Colon (tissue), 2 donors: ENCODE data around the gene MAFG.

Source experiments
- FAIRE-seq: peaks from 2 replicates; lab custom pipeline; 2012; peaks lifted over from hg19 to GRCh38; lab: Jason Lieb, UNC
- donor health status: control.
- donor health status: control.

The MAFG gene

GRCh38 chr17:81939881-81940385 lies 12.4 kb upstream of the MAFG start:
- no peak for FAIRE-seq

GRCh38 chr17:81939218-81939617 lies 11.7 kb upstream of the MAFG start:
- no peak for FAIRE-seq

GRCh38 chr17:81935709-81936084 lies 8.2 kb upstream of the MAFG start:
- FAIRE-seq = no peak

DNA sequence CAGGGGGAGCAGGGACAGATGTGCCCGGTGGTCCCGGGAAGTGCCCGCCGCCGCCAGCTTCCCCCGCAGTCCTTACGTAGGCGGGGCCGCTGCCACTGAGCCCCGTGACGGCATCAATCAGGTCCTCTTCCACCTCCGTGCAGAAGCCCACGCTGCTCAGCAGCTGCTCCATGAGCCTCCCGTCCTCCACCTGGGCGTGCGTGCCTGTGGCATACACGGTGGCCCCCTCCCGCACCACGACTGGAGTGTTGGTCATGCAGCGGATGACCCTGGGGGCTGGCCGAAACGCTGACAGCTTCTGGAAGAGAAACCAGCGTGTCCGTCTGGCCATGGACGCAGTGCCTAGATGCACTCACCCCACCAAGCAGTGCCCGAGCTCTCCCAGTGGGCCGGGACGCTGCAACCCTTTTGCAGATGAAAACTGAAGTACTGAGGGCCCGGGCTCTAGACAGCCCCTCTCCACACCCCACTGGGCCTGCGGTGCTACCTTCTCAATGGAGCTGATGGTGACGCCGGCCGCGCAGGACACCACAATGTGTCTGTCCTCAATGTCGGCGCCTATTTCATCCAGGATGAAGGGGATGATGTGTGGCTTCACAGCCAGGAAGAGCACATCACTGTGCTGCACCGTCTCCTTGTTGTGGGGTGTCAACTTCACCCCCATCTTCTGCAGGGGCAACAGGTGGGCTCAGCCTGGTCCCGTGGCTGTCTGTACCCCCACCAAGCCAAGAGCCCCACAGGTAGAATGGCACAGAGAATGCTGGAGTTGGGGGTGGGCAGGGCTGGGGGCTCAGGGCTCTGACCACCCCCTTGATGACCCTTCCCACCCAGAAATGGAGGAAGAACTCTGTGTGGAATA lies 7.5 kb upstream of the MAFG start:
- no peak for FAIRE-seq

DNA sequence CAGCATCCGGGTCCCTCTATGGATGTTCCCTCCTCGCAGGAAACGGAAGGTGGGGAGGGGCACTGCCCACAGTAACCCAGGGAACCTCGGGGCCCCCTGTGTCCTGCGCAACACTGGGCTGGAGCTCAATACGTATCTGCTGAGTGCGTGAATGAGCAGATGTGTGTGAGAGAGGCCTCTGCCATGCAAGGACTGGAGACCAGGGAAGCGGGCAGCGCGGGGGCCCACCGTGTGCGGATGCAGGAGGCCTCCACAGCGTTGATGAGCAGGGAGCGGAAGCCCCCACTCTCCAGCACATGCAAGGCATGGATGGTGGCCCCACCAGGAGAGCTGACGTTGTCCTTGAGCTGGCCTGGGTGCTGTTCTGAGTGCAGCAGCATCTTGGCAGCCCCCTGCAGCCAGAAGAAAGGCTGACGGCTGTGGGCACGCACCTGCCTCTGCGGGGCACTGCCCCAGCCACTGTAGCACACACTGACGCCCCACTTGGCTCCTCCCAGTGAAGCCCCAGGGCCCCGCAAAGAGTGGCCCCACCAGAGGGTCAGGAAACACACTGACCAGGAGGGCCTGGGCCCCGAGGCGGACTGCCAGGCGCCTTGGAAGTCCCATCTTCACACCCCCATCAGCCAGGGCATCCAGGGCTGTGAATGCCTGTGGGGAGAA lies 6.7 kb upstream of the MAFG start:
- FAIRE-seq = no peak

- no peak for FAIRE-seq
Measured at GRCh38 chr17:81933178-81933699, 5.7 kb upstream of the MAFG start.

- no peak for FAIRE-seq
Measured at GRCh38 chr17:81932333-81932983, 4.9 kb upstream of the MAFG start.

- no peak for FAIRE-seq
Measured at GRCh38 chr17:81931557-81932332, 4.2 kb upstream of the MAFG start.

DNA sequence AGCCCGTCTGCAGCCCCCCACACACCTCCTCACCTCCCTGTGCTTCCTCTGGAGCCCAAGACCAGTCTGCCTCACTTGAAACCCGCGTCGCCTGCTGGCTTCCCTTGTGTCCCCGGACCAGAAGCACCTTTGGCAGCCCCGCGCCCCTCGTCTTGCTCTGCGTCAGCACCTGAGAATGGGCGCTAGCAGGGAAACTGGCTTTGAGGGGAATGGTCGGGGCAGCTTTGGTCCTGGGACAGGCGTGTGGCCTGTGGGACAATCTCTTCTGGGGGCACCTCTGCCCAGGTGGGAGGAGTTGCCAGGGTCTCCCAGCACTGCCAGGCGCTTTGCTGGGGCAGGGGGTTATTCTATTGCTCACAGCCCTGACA lies 3.6 kb upstream of the MAFG start:
- no peak for FAIRE-seq

DNA sequence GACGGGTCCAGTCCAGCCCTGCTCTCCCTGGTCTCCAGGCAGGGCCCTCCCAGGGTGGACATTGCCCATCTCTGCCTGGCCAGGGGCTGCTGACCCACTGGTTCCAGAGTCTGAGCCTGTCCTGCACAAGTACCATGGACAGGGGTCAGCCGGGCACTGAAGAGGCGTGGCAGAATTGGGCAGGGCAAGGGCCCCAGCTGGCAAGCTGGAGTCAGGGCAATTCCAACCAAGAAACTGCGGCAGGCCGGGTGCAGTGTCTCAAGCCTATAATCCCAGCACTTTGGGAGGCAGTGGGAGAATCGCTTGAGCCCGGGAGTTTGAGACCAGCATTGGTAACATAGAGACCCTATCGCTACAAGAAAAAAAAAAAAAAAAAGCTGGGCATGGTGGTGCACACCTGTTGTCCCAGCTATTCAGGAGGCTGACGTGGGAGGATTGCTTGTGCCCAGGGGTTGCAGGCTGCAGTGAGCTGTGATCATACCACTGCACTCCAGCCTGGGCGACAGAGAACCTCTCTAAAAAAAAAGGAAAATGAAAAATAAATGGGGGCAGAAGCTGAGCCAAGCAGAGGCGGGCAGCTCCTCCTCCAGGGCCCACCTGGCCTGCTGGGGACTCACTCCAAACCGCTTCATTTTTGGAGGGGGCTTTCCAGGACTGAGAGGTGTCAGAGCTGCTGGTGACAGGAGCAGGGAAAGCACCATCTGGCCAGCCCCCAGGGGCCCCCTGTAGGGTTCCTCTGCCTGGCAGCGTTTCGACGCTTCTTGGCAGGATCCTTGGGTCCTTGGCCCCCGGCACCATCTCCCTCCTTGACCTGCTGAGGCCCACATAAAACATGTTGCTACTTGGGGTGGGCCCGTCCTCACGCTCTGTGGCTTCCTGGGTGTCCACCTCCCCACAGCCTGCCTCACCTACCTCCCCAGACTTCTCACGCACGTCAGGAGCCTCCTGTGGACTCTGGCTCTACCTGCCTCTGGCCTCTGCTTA lies 2.9 kb upstream of the MAFG start:
- no peak for FAIRE-seq

DNA sequence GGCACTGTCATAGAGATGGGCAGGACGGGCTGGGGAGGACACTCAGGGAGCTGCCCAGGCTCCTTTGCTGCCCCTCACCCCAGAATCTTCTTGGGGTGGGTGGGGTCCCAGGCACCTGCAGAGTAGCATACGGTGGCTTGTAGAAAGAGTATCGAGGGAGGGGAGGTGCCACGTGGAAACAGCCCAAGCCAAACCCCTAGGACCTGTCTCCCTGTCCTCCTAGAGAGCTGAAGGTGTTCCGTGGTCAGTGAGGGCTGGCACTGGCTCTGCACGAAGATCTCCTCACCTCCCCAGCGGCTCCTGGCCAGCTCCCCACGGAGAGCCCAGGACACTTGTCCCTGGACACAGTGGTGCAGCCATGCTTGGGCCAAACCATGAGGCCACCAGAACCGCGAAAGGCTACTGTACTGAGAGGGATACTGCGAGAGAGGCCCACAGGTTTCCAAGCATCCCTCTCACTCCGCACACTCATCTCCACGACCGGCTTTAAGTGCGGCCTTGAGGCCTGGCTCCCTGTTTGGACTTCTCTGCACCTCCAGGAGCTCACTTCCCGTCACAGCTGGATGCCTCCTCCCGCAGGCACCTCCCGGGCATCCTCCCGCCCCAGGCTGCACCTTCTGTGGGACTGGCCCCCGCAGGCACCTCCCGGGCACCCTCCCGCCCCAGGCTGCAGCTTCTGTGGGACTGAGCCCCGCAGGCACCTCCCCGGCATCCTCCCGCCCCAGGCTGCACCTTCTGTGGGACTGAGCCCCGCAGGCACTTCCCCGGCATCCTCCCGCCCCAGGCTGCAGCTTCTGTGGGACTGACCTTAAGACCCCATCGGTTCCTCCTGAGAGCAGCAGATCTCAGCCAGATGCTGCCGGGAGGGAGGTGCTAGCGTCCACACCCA lies 2.0 kb upstream of the MAFG start:
- no peak for FAIRE-seq

DNA sequence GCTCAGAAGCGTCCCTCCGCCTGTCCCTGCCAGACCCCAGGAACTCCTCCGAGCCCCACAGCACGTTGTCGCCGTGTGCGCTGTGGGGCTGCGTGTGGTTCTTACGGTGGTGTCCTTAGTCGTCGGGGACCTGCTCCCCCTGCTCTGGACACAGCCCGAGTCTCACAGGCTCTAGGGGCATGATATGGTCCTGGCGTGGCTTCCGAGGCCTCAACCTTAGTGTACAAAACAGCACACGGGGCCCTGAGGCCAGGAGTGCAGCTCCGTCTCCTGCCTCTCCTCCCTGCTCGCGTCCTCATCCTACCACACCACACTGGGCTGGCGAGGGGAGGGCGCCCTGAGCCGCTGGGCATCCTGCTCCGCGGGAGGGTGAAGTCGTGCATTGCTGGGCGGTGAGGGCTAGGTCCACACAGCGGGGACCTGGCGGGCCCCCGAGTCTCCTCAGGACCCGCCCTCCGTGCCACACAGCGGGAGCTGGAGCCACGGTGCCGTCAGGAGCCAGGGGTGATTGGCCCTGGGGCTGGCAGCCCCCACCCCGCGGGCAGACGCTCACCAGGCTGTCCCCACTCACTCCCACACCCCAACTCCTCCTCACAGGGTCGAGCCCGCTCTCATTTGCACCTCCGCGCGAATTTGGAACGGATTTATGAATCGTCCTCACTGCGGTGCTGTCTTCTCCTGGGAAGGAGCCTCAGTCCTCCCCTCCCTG lies 1.2 kb upstream of the MAFG start:
- no peak for FAIRE-seq

- no peak for FAIRE-seq
Measured at GRCh38 chr17:81927152-81927652, 333 bp downstream of the MAFG start.

DNA sequence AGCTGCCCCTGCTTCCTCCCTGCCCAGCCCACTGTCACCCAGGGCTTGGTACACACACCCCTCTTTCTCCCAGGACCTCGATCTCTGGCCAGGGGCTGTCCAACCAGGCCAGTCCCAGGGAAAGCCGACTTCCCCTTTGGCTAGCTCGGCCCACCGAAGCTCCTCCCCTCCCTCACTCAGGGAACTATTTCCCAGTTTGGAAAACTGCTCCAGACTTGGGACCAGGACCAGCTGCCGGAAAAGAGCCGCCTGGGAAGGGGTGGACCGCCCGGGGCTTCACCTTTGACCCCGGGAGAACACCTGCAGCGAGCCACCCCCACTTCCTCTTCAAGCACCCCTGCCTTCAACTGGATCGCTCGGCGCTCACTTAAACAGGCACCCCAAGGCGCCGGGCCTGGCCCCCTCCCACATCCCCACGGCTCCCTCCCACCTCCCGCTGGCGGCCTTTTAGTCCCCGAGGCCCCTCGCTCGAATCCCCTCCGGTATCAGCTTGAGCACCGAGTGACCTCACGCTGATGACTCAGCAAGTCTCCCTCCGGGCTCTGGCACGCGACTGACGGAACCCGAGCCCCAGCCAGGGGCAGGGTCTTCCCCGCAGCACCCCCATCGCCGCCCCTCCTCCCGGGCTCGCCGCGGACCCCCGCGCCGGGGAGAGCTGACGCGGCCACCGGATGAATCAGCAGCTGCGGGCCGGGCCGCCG lies 934 bp downstream of the MAFG start:
- no peak for FAIRE-seq

- FAIRE-seq = no peak
Measured at GRCh38 chr17:81925860-81926450, 1.6 kb downstream of the MAFG start.

DNA sequence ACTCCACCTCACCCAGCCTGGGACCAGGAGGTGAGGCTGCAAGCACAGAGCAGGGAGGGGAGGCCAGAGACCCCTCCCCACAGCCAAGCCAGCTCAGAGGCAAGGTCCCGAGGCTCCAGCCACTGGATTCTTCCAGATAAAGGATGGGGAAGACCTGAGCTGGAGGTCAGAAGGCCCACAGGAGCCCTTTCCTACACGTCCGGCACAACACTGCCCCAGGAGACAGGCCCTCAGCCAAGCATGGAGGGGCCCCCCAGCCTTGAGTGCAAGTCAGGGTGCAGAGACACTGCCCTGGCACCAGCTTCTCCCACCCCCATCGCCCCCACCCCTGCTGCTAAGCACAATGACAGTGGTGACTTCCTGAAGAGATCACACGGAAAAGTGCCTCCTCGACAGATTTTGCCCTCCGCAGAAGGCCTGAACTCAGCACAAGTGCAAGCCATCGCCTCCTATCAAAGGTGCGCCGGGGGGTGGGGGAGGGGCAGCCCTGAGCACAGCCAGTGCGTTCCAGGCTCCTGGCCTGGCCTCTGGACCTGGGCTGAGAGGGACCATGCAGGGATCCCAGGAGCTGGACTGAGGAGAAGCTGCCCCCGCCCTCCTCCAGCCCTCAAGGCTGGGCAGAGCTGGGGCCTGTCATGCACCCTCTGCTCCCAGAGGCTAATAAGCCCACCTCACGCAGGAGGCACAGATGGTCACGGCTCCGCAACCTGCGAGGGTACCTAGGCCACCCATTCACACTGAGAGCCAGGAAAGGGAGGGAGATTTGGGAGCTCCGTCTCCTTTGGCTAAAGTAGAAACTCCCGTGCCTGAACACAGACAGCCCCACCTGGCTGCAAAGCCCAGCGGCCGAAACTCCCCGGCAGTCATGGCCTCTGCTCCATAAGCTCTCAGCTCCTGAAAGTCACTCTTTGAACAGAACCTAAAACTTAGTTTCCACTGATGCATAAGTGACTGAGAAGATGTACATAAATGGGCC lies 2.7 kb downstream of the MAFG start:
- no peak for FAIRE-seq
